CD4-positive, CD25-positive, alpha-beta regulatory T cell (primary cell): Measurements from ENCODE around the gene MOCS3. TPM values are rescaled to one million over a fixed set of nuclear protein-coding genes. Genes with fewer than 3 reads are reported as not detected.

Experiments used
- ATAC-seq, 2 donors: fragments of 150-1000 bp; cut with Tn5 transposase; one replicate each; pipeline ENCODE4 v1.10.0; 2021; ENCODE audit warnings: low read depth in 2 of 2, moderate number of reproducible peaks in 2 of 2, moderate library complexity in 1 of 2
- DNase-seq, 3 donors: peaks; one replicate each; pipeline versions ENCODE4 v3.0.0 to v3.0.0-alpha.2; 2012 to 2022; ENCODE audit warnings: mixed read lengths in 1 of 3
- H3K27ac ChIP-seq: one replicate; pipeline ENCODE4 v1.7.0; 2013; ENCODE audit warnings: mild to moderate bottlenecking, low read length; ENCODE audit not compliant: insufficient read depth, poor library complexity, severe bottlenecking
- H3K27me3 ChIP-seq: one replicate; pipeline ENCODE4 v1.7.0; 2013; ENCODE audit warnings: low read length; ENCODE audit not compliant: control insufficient read depth, insufficient read depth
- H3K36me3 ChIP-seq: one replicate; pipeline ENCODE4 v1.7.0; 2013; ENCODE audit warnings: mild to moderate bottlenecking, low read length, moderate library complexity; ENCODE audit not compliant: control insufficient read depth, insufficient read depth
- H3K4me1 ChIP-seq: 2 replicates; pipeline ENCODE4 v1.7.0; 2013; ENCODE audit warnings: mild to moderate bottlenecking, low read length; ENCODE audit not compliant: insufficient read depth, control insufficient read depth, poor library complexity, severe bottlenecking
- H3K4me3 ChIP-seq: one replicate; pipeline ENCODE4 v1.7.0; 2013; ENCODE audit warnings: low read depth, mild to moderate bottlenecking, low read length, moderate library complexity
- H3K9me3 ChIP-seq, 2 experiments: 1 replicate in 1 of 2; 2 replicates in 1 of 2; pipeline ENCODE4 v1.7.0; 2013; ENCODE audit warnings: low read length in 2 of 2, mild to moderate bottlenecking in 1 of 2, moderate library complexity in 1 of 2; ENCODE audit not compliant: control insufficient read depth in 2 of 2
- H3K27ac Mint-ChIP-seq, 3 donors: one replicate each; pipeline ENCODE4 v1.8.0; 2020 to 2022; ENCODE audit warnings: mild to moderate bottlenecking in 3 of 3, mixed read lengths in 3 of 3, moderate library complexity in 2 of 3
- H3K27me3 Mint-ChIP-seq: one replicate; pipeline ENCODE4 v1.8.0; 2022; ENCODE audit warnings: mild to moderate bottlenecking, mixed read lengths
- H3K36me3 Mint-ChIP-seq: one replicate; pipeline ENCODE4 v1.8.0; 2020; ENCODE audit warnings: mixed read lengths
- H3K4me1 Mint-ChIP-seq, 4 donors: one replicate each; pipeline ENCODE4 v1.8.0; 2020 to 2022; ENCODE audit warnings: mixed read lengths in 4 of 4, mild to moderate bottlenecking in 1 of 4
- H3K4me3 Mint-ChIP-seq, 4 donors: one replicate each; pipeline ENCODE4 v1.8.0; 2020 to 2022; ENCODE audit warnings: mild to moderate bottlenecking in 4 of 4, mixed read lengths in 4 of 4, moderate library complexity in 3 of 4
- H3K9me3 Mint-ChIP-seq, 7 donors: one replicate each; pipeline ENCODE4 v1.8.0; 2020 to 2022; ENCODE audit warnings: mixed read lengths in 7 of 7, mild to moderate bottlenecking in 3 of 7, moderate library complexity in 2 of 7
- polyA plus RNA-seq, 4 donors: library from polyadenylated mRNA; unstranded; fragments of 300-500 nt; fragmentation: Illumina TruSeq; gene quantifications; one replicate each; pipeline ENCODE4 v1.2.3, GENCODE V29; 2021
- total RNA-seq: library from RNA; stranded (reverse); gene quantifications from one replicate; pipeline ENCODE4 v1.2.3, GENCODE V29; 2022

Gene MOCS3
- total and polyA plus RNA-seq, 5 donors from 2014 or later, result 2.7 to 7.0 (median 4.3) TPM

- H3K9me3 Mint-ChIP-seq, result peaks cover 0 to 2% (median 0%) of the 10 kb centered on the region in 7 donors
- H3K36me3 Mint-ChIP-seq, result no peaks in the 10 kb centered on the region
- H3K27me3 ChIP-seq, result no peaks in the 10 kb centered on the region
- H3K27ac ChIP-seq, result no peak overlapping the region
- H3K4me3 Mint-ChIP-seq, result no peak overlapping the region
- H3K9me3 ChIP-seq, result no peaks in the 10 kb centered on the region
- DNase-seq (no peak), ATAC-seq (no peak)
- H3K4me3 ChIP-seq, result no peak overlapping the region
- peaks cover 9% of the 10 kb centered on the region for H3K27me3 Mint-ChIP-seq
- no peaks in the 10 kb centered on the region for H3K36me3 ChIP-seq
- H3K27ac Mint-ChIP-seq, result no peak overlapping the region
- H3K4me1 ChIP-seq, result no peaks in the 10 kb centered on the region
- H3K4me1 Mint-ChIP-seq, result no peaks in the 10 kb centered on the region
These were observed 50.9 kb downstream of the MOCS3 start for GRCh38 chr20:51009303-51010042.

DNA sequence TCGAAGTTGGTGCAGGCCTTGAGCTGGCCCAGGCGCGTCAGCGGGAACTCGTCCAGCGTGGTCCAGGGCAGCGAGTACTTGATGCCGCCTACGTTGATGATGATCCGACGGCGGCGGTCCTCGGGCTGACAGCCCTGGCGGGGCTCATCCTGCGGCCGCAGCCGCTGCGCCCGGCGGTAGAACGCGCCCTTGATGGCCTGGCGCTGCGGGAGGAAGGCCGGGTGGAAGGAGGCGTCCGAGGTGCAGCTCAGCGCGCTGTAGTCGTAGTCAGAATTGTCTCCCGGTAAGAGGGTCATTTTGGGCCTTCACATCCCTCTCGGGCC lies 51.4 kb downstream of the MOCS3 start:
- H3K4me1 ChIP-seq, result no peaks in the 10 kb centered on the region
- H3K4me3 ChIP-seq, result no peak overlapping the region
- no peaks in the 10 kb centered on the region for H3K36me3 Mint-ChIP-seq
- ATAC-seq (no peak), DNase-seq (no peak)
- H3K27ac Mint-ChIP-seq, result no peak overlapping the region
- H3K4me1 Mint-ChIP-seq, result no peaks in the 10 kb centered on the region
- H3K27ac ChIP-seq, result no peak overlapping the region
- H3K27me3 ChIP-seq, result no peaks in the 10 kb centered on the region
- H3K4me3 Mint-ChIP-seq, result no peak overlapping the region
- H3K9me3 Mint-ChIP-seq, result peaks cover 0 to 2% (median 0%) of the 10 kb centered on the region in 7 donors
- peaks cover 12% of the 10 kb centered on the region for H3K27me3 Mint-ChIP-seq
- H3K9me3 ChIP-seq, result no peaks in the 10 kb centered on the region
- H3K36me3 ChIP-seq, result no peaks in the 10 kb centered on the region

GRCh38 chr20:51010932-51011331 lies 52.3 kb downstream of the MOCS3 start:
- no peaks in the 10 kb centered on the region for H3K9me3 ChIP-seq
- DNase-seq (no peak), ATAC-seq (no peak)
- no peaks in the 10 kb centered on the region for H3K36me3 Mint-ChIP-seq
- H3K4me1 ChIP-seq, result no peaks in the 10 kb centered on the region
- no peak overlapping the region for H3K27ac Mint-ChIP-seq
- no peaks in the 10 kb centered on the region for H3K4me1 Mint-ChIP-seq
- no peak overlapping the region for H3K4me3 ChIP-seq
- no peak overlapping the region for H3K4me3 Mint-ChIP-seq
- no peak overlapping the region for H3K27ac ChIP-seq
- peaks cover 0 to 2% (median 0%) of the 10 kb centered on the region in 7 donors for H3K9me3 Mint-ChIP-seq
- H3K27me3 ChIP-seq, result no peaks in the 10 kb centered on the region
- peaks cover 10% of the 10 kb centered on the region for H3K27me3 Mint-ChIP-seq
- no peaks in the 10 kb centered on the region for H3K36me3 ChIP-seq

DNA sequence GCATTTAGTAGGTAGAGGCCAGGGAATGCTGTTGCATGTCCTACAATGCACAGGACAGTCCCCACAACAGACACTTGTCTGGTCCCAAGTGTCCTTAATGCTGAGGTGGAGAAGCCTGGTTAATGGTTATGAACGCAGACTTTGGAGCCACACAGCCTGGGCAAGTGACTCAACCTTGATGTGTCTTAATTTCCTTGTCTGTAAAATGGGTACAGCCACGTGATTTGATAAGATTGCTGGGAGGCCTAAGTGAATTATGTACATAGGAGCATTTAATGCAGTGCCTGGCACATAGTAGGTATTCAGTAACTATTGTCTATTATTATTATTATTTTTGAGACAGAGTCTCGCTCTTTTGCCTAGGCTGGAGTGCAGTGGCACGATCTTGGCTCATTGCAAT lies 52.9 kb downstream of the MOCS3 start:
- no peaks in the 10 kb centered on the region for H3K4me1 ChIP-seq
- no peak overlapping the region for H3K27ac Mint-ChIP-seq
- H3K27ac ChIP-seq, result no peak overlapping the region
- no peaks in the 10 kb centered on the region for H3K36me3 ChIP-seq
- H3K9me3 ChIP-seq, result no peaks in the 10 kb centered on the region
- no peaks in the 10 kb centered on the region for H3K27me3 ChIP-seq
- no peak overlapping the region for H3K4me3 Mint-ChIP-seq
- no peaks in the 10 kb centered on the region for H3K4me1 Mint-ChIP-seq
- H3K27me3 Mint-ChIP-seq, result peaks cover 9% of the 10 kb centered on the region
- ATAC-seq (no peak), DNase-seq (no peak)
- H3K4me3 ChIP-seq, result no peak overlapping the region
- peaks cover 0 to 2% (median 0%) of the 10 kb centered on the region in 7 donors for H3K9me3 Mint-ChIP-seq
- H3K36me3 Mint-ChIP-seq, result no peaks in the 10 kb centered on the region

- ATAC-seq, result no peak
- Histone ChIP-seq H3K4me1 (no peaks in the 10 kb centered on the region), H3K27me3 (no peaks in the 10 kb centered on the region), H3K4me3 (no peak overlapping the region), H3K27ac (no peak overlapping the region), H3K9me3 (no peaks in the 10 kb centered on the region), H3K36me3 (no peaks in the 10 kb centered on the region)
- no peak for DNase-seq
- no peak overlapping the region for H3K27ac Mint-ChIP-seq
- H3K27me3 Mint-ChIP-seq, result peaks cover 9% of the 10 kb centered on the region
- no peaks in the 10 kb centered on the region for H3K4me1 Mint-ChIP-seq
- H3K9me3 Mint-ChIP-seq, result peaks cover 0 to 4% (median 0%) of the 10 kb centered on the region in 7 donors
- H3K36me3 Mint-ChIP-seq, result no peaks in the 10 kb centered on the region
- no peak overlapping the region for H3K4me3 Mint-ChIP-seq
These were observed 53.7 kb downstream of the MOCS3 start for GRCh38 chr20:51012357-51012756.

Other genes with a start within 250 kb of the MOCS3 start
- 5.0 TPM for gene PARD6B, start 227.2 kb upstream of the MOCS3 start, total RNA-seq
- 1 to 10 TPM in 3 of 4 donors, under 1 TPM in 1; 0.79 to 1.4 (median 1.2) TPM for gene PARD6B, start 227.2 kb upstream of the MOCS3 start, polyA plus RNA-seq
- 8.0 TPM for gene BCAS4, start 163.8 kb upstream of the MOCS3 start, total RNA-seq
- 10 to 100 TPM in 3 of 4 donors, 1 to 10 TPM in 1; 8.5 to 17.6 (median 15.5) TPM for gene BCAS4, start 163.8 kb upstream of the MOCS3 start, polyA plus RNA-seq
- gene ADNP, start 27.4 kb upstream of the MOCS3 start, total RNA-seq, result 61.5 TPM
- 1 to 10 TPM; 4.9 to 8.2 (median 6.5) TPM for gene ADNP, start 27.4 kb upstream of the MOCS3 start, polyA plus RNA-seq
- 34.3 TPM for gene DPM1, start 286 bp upstream of the MOCS3 start, total RNA-seq
- gene DPM1, start 286 bp upstream of the MOCS3 start, polyA plus RNA-seq, result 10 to 100 TPM; 55.9 to 82.0 (median 75.1) TPM
- not detected for gene KCNG1, start 64.3 kb downstream of the MOCS3 start, total RNA-seq
- under 1 TPM in 2 of 4 donors, not detected in 2; 0.24 to 0.27 TPM for gene KCNG1, start 64.3 kb downstream of the MOCS3 start, polyA plus RNA-seq